Gastroesophageal sphincter (tissue), 4 donors: ENCODE data around the gene SUN3. TPM values are rescaled to one million over a fixed set of nuclear protein-coding genes. Genes with fewer than 3 reads are reported as not detected.
A peak's percentile ranks its signal among the peaks of the same experiment; 100 is the strongest.
"Not testable (repeated sequence)": the region's sequence is repeated elsewhere in the genome, so short reads cannot be mapped to it uniquely, and the experiment has no call there.

Experiments used
- ATAC-seq: fragments of 150-250 bp; one replicate; pipeline ENCODE4 v1.9.1; 2016; ENCODE audit warnings: mild to moderate bottlenecking, moderate library complexity
- H3K27ac ChIP-seq, 4 donors: fragments of 200-600 bp; sonication (generic) in 3 of 4; 1 replicate in 3 of 4; 2 replicates in 1 of 4; pipeline ENCODE4 v1.5.1; 2016 to 2019
- H3K27me3 ChIP-seq: fragments of 200-600 bp; sonication (generic); one replicate; pipeline ENCODE4 v1.5.1; 2019
- H3K36me3 ChIP-seq, 2 donors: fragments of 200-600 bp; sonication (generic); one replicate each; pipeline ENCODE4 v1.5.1; 2019; ENCODE audit warnings: control low read depth in 1 of 2
- H3K4me1 ChIP-seq, 3 donors: fragments of 200-600 bp; sonication (generic); 1 replicate in 2 of 3; 2 replicates in 1 of 3; pipeline ENCODE4 v1.5.1; 2016 to 2019; ENCODE audit warnings: control low read depth in 2 of 3
- H3K4me3 ChIP-seq, 2 donors: fragments of 200-600 bp; sonication (generic); one replicate each; pipeline ENCODE4 v1.5.1; 2019; ENCODE audit warnings: mild to moderate bottlenecking in 1 of 2, moderate library complexity in 1 of 2
- H3K9me3 ChIP-seq, 3 donors: fragments of 200-600 bp; sonication (generic); one replicate each; pipeline ENCODE4 v1.5.1; 2017 to 2019; ENCODE audit warnings: control low read depth in 2 of 3
- EP300 ChIP-seq: sonication (generic); formaldehyde crosslinking; IDR thresholded peaks from one replicate; pipeline ENCODE4 v1.6.1; 2017; ENCODE audit warnings: antibody characterized with exemption, mild to moderate bottlenecking
- POLR2A ChIP-seq, 2 donors: fragments of 450-650 bp; IDR thresholded peaks; one replicate each; pipeline ENCODE4 v1.6.1; 2017; ENCODE audit warnings: antibody characterized with exemption in 2 of 2, mild to moderate bottlenecking in 2 of 2, moderate library complexity in 1 of 2
- POLR2AphosphoS5 ChIP-seq: sonication (generic); formaldehyde crosslinking; IDR thresholded peaks from one replicate; pipeline ENCODE4 v1.6.1; 2017; ENCODE audit warnings: antibody characterized with exemption
- WGBS, 2 donors: methylation state at CpG; one replicate each; pipeline ENCODE4 v1.1.5; 2018; ENCODE audit warnings: low coverage in 1 of 2; 5-methylcytosine and 5-hydroxymethylcytosine counted together
- total RNA-seq, 4 donors: library from RNA; depleted of rRNA; stranded (reverse); fragments of >200 nt; gene quantifications; one replicate each; pipeline ENCODE4 v1.1.0, GENCODE V29; 2016
- TF ChIP-seq, protein P1 (sequence below), 4 experiments: fragments of 200-600 bp in 2 of 4; fragments of 450-650 bp in 2 of 4; sonication (generic) in 1 of 4; IDR thresholded peaks; one replicate each; pipeline ENCODE4 v1.5.1; 2017 to 2019; ENCODE audit warnings: antibody characterized with exemption in 4 of 4, mild to moderate bottlenecking in 2 of 4, moderate library complexity in 2 of 4

The SUN3 gene
- total RNA-seq, 4 donors from 2014 or later = not detected

DNA sequence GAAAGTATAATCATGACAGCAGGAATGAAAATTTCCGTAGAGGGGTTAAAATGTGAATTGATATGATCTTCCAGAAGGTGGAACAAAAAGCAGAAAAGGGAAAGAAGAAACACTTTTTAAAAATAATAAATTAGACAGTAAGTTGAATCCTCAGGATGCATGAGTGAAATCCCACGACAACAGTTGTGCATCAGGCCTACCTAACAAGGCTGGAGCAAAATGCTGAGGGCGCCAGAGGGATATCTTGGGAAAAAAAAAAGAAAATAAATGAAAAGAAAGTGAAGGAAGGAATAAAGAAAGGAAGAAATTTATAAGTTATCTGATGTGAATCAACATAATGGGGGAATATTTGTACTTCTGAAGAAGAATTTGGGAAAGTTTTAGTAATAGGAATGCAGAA is 36.5 kb downstream of the SUN3 start:
- TF ChIP-seq EP300 = no peak
- Histone ChIP-seq H3K9me3 (no peaks in the 10 kb centered on the region), H3K4me3 (no peak overlapping the region), H3K4me1 (peaks cover 0 to 5% (median 0%) of the 10 kb centered on the region in 3 donors), H3K36me3 (no peaks in the 10 kb centered on the region), H3K27ac (peak overlapping the region in 2 of 4 donors; percentile 33 to 62), H3K27me3 (no peaks in the 10 kb centered on the region)
- 71 to 95% methylated on average over 3 of the region's 3 CpGs for WGBS, 2 donors
- no peak for ATAC-seq

DNA sequence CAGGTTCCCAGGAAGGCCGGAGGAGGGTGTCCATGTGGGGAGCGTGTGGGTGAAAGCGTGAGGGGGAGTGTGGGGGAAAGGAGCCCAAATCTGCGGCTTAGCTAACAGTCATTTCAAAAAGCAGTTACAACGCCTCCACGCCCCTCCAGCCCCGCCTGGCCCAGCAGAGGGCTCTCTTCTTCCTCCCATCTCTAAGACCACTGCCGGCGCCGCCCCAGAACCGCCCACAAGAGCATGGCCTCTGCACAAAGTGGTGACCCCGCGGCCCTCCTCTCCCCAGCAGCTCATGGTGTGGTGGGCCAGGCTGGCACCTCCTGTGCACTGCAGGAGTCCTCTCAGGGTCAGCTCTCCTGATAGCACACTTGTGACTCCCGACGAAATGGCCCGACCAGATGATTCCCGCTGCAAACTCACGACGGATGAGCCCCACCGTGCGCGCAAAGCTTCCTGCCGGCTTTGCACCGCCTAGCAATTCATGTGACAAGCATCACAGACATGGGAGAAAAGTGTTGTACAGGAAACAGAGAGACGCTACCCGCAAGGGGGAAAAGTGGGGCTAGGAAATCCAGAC is 37.1 kb downstream of the SUN3 start:
- peak; percentile 91 for ATAC-seq
- H3K9me3 ChIP-seq = no peaks in the 10 kb centered on the region
- 3 to 5% methylated on average over 10 to 19 of the region's 26 CpGs for WGBS, 2 donors
- TF ChIP-seq EP300 (no peak), POLR2AphosphoS5 (no peak)
- TF ChIP-seq, protein P1, sequence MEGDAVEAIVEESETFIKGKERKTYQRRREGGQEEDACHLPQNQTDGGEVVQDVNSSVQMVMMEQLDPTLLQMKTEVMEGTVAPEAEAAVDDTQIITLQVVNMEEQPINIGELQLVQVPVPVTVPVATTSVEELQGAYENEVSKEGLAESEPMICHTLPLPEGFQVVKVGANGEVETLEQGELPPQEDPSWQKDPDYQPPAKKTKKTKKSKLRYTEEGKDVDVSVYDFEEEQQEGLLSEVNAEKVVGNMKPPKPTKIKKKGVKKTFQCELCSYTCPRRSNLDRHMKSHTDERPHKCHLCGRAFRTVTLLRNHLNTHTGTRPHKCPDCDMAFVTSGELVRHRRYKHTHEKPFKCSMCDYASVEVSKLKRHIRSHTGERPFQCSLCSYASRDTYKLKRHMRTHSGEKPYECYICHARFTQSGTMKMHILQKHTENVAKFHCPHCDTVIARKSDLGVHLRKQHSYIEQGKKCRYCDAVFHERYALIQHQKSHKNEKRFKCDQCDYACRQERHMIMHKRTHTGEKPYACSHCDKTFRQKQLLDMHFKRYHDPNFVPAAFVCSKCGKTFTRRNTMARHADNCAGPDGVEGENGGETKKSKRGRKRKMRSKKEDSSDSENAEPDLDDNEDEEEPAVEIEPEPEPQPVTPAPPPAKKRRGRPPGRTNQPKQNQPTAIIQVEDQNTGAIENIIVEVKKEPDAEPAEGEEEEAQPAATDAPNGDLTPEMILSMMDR (IDR thresholded peaks at IDR 0.05) = peak in 3 of 4 experiments; percentile 32 to 78 (median 42)
- H3K27ac ChIP-seq = peak overlapping the region in 2 of 4 donors; percentile 33 to 62
- peak overlapping the region; percentile 27 to 52 for H3K4me3 ChIP-seq
- no peaks in the 10 kb centered on the region for H3K27me3 ChIP-seq
- no peaks in the 10 kb centered on the region for H3K36me3 ChIP-seq
- peaks cover 0 to 5% (median 0%) of the 10 kb centered on the region in 3 donors for H3K4me1 ChIP-seq

DNA sequence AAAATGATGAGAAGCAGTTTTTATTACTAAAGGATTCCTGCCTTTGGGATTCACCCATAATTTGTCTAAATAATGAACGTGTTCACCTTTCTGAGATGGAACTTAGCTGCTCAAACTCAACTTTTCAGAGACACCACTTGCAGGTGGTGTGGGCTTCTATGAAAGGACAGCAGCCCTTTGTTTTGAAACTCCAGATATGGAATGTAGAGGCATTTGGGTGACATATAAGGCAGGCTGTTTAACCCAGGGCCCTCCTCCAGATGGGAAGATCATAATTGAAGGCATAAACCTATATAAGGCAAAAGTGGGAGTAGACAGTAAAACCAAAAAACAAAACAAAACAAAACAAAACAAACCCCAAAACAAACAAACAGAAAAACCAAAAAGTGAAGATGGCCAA is 37.6 kb downstream of the SUN3 start:
- TF ChIP-seq POLR2A (IDR thresholded peaks at IDR 0.05) (no peak), EP300 (no peak), POLR2AphosphoS5 (no peak)
- TF ChIP-seq, protein P1 (IDR thresholded peaks at IDR 0.05) = no peak
- WGBS, 2 donors = 75 to 91% methylated on average over 1 of the region's 1 CpG
- Histone ChIP-seq H3K4me3 (peak overlapping the region in 1 of 2 donors; percentile 52), H3K4me1 (peaks cover 0 to 5% (median 0%) of the 10 kb centered on the region in 3 donors), H3K27me3 (no peaks in the 10 kb centered on the region), H3K36me3 (no peaks in the 10 kb centered on the region), H3K9me3 (no peaks in the 10 kb centered on the region), H3K27ac (peak overlapping the region in 2 of 4 donors; percentile 33 to 62)
- no peak for ATAC-seq

DNA sequence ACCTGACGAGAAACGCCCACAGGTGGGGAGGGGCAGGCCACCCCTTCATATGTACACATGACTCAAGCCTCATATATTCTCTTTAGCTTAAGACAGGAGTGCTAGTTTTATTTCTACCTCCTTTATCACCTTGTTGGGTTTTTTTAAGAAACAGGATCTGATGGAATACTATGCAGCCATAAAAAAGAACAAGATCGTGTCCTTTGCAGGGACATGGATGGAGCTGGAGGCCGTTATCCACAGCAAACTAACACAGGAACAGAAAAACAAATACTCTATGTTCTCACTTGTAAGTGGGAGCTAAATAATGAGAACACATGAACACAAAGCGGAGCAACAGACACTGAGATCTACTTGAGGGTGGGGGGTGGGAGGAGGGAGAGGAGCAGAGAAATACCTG is 38.3 kb downstream of the SUN3 start:
- TF ChIP-seq, protein P1 (IDR thresholded peaks at IDR 0.05) = no peak
- no peak for TF ChIP-seq POLR2AphosphoS5
- no peak for TF ChIP-seq EP300
- no peak for TF ChIP-seq POLR2A (IDR thresholded peaks at IDR 0.05)
- Histone ChIP-seq H3K27me3 (no peaks in the 10 kb centered on the region), H3K4me3 (no peak overlapping the region), H3K36me3 (no peaks in the 10 kb centered on the region), H3K9me3 (no peaks in the 10 kb centered on the region), H3K4me1 (peaks cover 0 to 5% (median 0%) of the 10 kb centered on the region in 3 donors), H3K27ac (no peak overlapping the region)
- 92 to 100% methylated on average over 2 of the region's 5 CpGs for WGBS, 2 donors
- ATAC-seq = no peak

DNA sequence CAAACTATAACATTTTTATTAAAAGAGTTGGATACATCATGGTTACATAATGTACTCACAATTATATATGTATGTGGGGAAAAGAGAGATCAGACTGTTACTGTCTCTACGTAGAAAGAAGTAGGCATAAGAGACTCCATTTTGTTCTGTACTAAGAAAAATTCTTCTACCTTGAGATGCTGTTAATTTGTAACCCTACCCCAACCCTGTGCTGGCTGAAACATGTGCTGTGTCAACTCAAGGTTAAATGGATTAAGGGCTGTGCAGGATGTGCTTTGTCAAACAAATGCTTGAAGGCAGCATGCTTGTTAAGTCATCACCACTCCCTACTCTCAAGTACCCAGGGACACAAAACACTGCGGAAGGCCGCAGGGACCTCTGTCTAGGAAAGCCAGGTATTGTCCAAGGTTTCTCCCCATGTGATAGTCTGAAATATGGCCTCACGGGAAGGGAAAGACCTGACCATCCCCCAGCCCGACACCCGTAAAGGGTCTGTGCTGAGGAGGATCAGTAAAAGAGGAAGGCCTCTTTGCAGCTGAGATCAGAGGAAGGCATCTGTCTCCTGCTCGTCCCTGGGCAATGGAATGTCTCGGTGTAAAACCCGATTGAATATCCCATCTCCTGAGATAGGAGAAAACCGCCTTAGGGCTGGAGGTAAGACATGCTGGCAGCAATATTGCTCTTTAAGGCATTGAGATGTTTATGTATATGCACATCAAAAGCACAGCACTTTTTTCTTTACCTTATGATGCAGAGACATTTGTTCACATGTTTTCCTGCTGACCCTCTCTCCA is 39.1 kb downstream of the SUN3 start:
- 75 to 76% methylated on average over 3 to 6 of the region's 10 CpGs for WGBS, 2 donors
- ATAC-seq, H3K9me3 ChIP-seq: not testable (repeated sequence)

More for the DNA sequence above, 39.1 kb downstream of the SUN3 start:
- H3K27me3 ChIP-seq, H3K36me3 ChIP-seq, H3K4me1 ChIP-seq, H3K4me3 ChIP-seq, H3K27ac ChIP-seq: not testable (repeated sequence)
